Activated naive CD4-positive, alpha-beta T cell treated with anti-CD3 and anti-CD28 coated beads, Interleukin-2, amount 50 U/mL, for 16 hours (primary cell): ENCODE results near the gene CENPT.
"Not testable (repeated sequence)": the region's sequence is repeated elsewhere in the genome, so short reads cannot be mapped to it uniquely, and the experiment has no call there.

ENCODE experiments used
- DNase-seq: peaks from one replicate; pipeline ENCODE4 v3.0.0-alpha.2; 2020

Gene CENPT

DNA sequence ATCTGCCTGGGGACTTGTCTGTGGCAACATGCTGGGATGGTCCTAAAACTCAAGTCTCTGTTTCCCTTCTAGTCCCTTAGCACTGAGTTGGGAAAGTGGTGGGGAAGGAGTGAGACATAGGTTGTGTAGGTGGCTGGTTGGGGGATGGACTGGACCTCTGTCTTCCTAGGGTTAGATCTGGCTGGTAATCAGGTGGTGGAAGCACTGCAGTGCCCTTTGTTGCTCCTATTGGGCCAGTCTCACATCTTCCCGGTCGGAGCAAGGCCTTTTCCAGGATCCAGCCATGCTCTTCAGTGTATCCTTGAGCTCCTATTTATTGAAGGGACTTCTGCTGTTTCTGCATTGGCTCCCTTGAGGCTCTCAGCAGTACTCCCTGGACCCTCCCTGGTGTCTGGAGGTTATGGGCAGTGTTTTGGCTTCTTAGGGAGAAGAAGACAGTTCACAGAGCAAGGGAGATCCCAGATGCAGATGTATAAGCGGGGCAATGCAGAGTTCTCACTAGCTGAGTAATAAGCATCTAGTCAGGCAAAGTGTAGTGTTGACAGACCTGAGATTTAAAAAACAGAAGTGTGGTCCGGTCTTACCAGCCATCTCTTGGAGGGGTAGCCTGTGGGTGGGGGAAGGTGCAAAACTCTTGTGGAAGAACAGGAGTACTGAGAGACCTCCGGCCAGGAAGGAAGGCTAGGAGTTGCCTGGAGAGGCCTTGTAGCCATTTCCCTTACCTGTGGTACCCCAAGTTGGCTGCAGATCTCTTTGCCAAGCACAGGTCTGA lies 2.0 kb downstream of the CENPT start:
- no peak for DNase-seq

DNA sequence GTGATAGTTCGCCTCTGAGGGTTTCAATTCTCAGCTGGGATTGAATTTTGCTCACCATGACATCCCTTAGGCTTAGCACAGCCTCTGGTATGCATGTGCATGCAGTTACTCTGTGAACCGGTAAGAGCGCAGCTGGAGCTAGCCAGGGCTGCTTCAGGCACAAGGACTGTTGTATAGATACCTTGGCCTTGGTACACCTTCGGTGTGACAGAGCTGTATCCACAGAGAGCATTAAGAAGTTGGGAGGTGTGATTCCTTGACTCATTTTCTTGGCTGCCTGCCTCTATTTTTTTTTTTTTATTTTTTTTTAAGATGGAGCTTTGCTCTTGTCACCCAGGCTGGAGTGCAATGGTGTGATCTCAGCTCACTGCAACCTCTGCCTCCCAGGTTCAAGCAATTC lies 3.0 kb downstream of the CENPT start:
- DNase-seq = no peak

DNA sequence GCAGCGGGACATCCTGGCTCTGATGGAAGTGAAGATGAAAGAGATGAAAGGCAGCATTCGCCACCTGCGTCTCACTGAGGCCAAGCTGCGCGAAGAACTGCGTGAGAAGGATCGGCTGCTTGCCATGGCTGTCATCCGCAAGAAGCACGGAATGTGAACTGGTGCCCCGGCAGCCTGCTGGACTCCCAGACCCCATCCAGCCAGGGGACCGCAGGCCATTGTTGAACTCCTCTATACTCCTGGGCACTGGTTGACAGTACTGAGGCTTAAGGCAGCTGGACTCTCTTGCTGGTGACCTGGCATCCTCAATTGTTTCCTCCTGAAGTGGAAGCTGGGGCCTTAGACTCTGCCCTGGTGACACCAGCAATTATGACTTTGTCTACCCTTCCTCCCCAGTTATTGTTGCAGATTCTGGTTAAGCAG lies 4.1 kb downstream of the CENPT start:
- no peak for DNase-seq

DNA sequence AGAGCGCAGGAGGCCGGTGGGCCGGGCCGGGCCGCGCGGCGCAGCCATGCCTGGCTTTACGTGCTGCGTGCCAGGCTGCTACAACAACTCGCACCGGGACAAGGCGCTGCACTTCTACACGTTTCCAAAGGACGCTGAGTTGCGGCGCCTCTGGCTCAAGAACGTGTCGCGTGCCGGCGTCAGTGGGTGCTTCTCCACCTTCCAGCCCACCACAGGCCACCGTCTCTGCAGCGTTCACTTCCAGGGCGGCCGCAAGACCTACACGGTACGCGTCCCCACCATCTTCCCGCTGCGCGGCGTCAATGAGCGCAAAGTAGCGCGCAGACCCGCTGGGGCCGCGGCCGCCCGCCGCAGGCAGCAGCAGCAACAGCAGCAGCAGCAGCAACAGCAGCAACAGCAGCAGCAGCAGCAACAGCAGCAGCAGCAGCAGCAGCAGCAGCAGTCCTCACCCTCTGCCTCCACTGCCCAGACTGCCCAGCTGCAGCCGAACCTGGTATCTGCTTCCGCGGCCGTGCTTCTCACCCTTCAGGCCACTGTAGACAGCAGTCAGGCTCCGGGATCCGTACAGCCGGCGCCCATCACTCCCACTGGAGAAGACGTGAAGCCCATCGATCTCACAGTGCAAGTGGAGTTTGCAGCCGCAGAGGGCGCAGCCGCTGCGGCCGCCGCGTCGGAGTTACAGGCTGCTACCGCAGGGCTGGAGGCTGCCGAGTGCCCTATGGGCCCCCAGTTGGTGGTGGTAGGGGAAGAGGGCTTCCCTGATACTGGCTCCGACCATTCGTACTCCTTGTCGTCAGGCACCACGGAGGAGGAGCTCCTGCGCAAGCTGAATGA lies 4.8 kb downstream of the CENPT start:
- peak; percentile 67 for DNase-seq

DNA sequence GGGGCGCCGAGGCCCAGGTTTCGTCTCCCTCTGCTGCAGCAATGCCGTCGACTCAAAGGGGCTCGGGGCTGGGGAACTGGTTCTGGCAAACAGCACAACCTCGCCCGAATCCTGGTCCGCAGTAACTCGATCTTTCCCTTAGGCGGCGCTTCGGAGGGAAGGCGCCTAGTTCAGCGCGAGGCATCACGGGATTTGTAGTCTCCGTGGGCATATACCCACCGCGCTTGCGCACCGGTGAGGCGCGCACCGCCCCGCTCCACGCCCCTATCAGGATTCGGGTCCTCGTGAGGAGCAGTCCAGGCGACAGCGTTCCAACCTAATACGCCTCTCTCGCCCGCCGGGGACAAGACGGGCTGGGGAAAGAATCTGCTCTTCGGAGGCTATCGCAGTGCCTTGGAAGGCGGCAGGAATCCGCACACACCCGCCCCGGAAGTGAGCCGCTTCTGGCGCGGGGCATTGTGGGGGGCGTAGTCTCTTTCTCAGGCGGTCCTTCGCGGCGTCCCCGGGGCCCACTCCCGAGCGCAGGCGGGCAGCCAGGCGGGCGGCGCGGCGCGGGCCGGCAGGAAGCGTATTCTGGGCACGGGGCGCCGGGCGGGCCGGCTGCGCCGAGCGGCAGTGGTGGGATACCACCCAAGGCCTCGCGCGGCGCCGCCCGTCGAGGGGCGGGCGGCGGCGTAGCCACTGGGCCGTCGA lies 5.5 kb downstream of the CENPT start, which contains the start of gene THAP11:
Gene THAP11, plus strand, starts transcription at position 505 of the 693 bp plus-strand sequence. CDS start 235 bp downstream, outside the sequence.
- DNase-seq = peak; percentile 94

DNA sequence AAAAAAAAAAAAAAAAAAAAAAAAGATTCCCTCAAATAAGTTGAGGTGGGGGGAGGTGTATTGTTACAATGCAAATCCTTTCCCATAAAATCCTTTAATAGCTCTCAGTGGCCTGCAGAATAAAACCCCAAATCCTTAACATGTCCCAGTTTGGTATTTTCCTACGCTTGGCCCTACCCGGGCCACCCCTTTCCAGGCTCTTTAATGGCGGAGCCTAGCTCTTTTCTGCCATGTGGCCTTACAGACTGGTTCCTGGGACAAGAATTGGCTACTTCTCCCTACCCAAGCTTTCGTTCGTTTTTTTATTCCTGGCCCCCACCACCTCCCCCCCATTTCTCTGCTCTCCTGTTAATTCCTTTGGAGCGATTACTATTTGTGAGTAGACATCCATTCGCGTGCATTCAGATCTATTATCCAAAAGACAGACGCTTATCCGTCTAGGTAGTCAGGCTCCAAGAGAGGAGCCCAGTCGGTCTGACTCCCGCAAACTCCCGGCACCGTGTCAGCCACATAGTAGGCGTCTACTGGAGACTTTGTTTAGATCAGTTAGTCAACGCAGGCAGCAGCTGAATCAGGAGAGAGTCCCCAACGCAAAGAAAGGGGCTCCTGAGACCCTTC lies 6.2 kb downstream of the CENPT start:
- no peak for DNase-seq

DNA sequence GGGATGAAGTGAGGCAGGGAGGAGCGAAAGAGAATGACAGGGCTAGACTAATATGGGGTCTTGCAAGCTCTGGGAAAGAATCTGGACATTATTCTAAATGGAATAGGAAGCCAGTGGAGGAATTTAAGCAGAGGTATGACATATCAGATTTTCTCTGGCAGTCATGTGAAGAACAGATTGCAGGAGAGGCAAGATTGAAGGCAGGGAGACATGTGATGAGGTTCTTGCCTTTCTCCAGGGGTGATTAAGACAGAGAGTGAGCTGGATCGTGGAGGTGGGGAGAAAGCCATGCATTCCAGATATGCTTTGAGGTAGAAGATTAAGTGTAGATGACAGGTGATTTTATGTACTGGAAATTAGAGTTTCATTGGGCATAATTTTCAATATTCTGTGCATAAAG lies 9.7 kb downstream of the CENPT start:
- DNase-seq = no peak

DNA sequence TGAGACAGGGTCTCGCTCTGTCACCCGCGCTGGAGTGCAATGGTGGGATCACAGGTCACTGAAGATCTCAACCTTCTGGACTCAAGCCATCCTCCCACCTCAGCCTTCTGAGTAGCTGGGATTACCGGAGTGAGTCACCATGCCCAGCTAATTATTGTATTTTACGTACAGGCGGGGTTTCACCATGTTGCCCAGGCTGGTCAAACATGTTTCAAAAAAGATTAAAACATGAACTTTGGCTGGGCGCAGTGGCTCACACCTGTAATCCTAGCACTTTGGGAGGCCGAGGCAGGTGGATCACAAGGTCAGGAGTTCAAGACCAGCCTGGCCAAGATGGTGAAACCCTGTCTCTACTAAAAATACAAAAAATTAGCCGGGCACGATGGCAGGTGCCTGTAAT lies 10.3 kb downstream of the CENPT start:
- not testable (repeated sequence) for DNase-seq

DNA sequence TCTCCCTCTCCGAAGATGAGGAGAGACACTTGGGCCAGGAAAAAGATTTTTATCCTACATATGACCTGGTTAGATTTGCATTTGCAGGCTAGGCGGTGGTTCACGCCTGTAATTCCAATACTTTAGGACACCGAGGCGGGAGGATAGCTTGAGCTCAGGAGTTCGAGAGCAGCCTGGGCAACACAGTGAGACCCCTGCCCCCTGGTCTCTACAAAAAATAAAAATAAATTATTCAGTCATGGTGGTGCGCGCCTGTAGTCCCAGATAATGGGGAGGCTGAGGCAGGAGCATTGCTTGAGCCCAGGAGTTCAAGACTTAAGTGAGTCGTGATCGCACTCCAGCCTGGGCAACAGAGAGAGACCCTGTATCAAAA lies 13.3 kb downstream of the CENPT start:
- no peak for DNase-seq

DNA sequence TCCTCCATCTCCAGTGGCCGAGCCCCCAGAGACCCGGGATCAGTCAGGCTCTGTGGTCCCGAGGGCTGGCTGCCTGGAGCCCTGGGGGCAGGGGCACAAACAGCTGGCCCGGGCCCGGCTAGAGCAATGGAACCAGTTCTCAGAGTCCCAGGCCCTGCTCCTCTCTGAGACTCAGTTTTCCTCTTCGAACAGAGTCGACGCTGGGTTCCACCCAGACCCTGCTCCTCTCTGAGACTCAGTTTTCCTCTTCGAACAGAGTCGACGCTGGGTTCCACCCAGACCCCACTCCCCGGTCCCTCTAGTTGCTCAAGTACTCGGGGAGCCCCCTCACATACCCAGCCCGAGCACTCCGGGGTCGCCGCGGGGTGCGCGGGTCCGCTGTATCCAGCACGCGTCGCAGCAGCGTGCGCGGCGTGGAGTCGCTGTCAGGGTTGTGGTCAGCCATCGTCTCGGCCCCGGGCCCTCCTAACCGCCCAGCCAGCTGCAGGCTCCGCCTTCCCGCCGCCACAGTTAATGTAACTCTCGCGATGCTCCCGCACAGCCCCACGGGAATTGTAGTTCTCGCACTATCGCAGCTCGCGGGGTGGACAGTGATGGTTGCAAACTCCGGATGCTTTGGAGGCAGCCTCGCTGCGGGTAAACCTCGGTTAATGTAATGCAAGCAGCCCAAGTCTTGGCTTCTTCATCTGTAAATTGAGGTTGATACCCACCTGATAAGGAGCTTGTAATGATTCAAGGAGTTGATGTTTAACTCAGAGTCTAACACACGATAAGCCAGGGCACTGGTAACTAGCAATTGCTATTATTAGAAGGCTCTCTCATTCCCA lies 13.9 kb downstream of the CENPT start:
- DNase-seq = peak; percentile 92

DNA sequence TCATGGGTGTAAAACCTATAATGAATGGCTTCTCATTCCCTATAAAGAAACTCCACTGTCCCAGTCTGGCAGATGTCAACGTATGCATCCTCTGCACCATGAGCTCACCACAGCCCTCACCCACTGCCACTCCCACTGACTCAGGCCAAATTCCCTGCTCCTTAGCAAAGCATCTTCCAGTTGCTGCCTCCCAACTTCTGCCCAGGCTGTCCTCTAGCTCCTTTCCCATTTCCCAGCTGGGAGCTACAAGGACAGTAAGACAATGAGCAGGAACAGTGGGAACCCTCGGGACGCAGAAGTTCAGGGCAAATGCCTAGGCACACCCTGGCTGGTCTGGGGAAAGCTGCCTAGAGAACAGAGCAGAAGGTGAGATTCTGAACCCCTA lies 14.5 kb downstream of the CENPT start:
- no peak for DNase-seq

DNA sequence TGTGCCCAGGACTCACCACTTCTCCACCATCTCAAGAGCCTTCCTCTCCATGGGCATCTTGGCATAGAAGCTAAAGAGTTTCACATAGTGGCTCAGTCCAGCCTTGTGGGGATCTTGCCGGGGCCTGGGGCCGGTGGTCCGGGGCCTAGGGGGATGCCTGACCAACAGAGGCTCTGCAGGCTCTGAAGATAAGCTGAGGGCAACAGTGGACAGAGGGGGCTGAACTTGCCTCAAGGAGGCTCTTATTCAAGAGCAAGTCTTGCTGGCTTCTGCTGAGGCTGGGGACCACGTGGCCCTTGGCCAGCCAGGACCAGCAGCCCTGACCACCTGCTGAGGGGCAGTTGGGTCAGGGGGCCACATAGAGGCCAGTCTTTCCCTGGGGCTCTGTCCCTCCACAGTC lies 18.8 kb downstream of the CENPT start:
- DNase-seq = no peak

DNA sequence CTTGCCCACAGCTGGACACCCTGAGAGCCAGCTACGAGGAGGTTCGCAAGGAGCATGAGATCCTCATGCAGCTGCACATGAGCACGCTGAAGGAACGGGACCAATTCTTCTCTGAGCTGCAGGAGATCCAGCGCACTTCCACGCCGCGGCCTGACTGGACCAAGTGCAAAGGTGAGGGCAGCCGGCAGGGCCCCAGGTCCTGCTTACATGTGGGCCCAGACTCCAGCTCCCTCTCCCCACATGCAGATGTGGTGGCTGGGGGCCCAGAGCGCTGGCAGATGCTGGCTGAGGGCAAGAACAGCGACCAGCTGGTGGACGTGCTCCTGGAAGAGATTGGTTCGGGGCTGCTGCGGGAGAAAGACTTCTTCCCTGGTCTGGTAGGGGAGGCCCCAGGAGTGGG lies 21.6 kb downstream of the CENPT start:
- DNase-seq = no peak

DNA sequence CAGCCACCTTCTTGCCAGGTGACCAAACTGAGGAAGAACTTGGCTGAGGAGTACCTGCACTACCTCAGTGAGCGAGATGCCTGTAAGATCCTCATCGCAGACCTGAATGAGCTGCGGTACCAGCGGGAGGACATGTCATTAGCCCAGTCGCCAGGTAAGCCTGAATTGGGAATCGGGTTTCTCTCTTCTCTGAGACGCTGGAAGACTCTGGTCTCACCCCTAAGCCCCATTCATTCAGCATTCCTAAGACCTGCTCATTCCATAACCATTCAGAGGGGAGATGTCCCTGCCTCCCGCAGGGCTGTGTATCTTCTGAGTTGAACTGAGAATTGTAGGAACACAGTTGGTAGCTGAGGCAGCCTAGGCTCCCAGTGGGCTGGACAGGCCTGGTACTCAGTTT lies 22.4 kb downstream of the CENPT start:
- no peak for DNase-seq

DNA sequence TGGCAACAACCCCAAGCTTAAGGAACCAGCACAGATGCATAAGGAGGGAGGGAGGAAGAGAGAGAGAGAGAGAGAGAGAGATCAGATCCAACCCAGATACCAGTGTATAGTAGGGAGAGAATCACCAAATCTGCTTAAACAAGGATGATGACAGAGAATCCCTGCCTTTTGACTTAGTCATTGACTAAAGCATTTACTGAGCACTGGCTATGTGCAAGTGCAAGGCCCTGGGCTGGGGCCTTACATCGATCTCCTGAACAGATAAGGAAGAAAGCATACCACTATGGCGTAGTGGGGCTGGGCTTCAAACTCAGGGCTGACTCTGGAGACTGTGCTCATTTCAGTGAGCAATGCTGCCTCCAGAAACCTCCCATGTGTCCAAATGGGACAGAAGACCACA lies 25.0 kb downstream of the CENPT start:
- DNase-seq = no peak

DNA sequence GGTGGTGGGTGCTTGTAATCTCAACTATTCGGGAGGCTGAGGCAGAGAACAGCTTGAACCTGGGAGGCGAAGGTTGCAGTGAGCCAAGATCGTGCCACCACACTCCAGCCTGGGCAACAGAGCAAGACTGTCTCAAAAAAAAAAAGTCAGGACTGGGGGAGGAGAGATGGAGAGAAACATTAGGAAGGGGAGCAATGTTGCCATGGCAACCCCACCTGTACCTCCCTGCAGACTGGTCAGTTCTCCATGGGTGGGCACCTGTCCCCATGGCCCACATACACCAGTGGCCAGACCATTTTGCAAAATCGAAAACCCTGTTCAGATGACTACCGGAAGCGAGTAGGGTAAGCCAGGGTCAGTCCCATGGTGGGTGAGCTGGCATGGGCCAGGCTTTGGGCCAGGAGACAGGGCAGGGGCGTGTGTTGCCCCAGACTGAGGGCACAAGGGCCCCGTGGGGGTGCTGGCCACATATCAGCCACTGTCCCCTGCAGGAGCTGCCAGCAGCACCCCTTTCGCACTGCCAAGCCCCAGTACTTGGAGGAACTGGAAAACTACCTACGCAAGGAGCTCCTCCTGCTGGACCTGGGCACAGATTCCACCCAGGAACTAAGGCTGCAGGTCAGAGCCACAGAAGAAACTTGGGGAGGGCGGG lies 26.8 kb downstream of the CENPT start:
- no peak for DNase-seq

DNA sequence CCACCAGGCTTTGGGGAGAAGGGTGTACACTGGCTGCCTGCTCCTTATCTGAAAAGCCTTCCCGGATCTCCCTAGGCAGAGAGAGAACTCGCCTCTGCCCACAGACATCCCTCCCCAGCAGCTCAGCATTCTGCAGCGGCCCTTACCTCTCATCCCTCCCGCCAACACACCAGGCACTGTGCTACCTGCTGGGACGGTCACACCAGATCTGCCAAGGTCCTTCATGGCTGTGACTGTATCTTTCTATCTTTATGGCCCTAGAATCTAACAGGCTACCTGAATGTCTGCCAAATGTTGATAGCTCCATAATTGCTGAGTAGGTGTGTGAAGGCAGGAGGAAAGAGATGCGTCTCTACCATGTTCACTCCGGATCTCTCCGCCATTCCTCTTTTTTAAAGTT lies 32.9 kb downstream of the CENPT start:
- DNase-seq = no peak

DNA sequence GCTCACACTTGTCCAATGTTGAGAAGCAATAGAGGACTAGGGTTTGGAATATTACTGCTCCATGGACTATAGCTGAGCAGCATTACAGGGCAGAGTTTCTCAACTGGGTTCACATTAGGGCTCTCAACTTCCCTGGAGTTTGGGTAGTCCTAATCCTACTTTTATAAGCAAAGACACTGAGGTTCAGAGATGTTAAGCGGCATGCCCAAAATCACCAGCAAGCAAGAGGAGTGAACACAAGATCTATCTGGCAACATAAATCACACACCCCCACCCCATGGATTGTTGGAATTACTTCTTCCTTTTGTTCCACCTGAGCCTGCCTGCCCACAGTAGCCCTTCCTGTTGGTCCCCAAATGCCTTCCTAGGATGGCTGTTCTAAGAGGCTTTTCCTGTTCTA lies 35.6 kb downstream of the CENPT start:
- DNase-seq = no peak

DNA sequence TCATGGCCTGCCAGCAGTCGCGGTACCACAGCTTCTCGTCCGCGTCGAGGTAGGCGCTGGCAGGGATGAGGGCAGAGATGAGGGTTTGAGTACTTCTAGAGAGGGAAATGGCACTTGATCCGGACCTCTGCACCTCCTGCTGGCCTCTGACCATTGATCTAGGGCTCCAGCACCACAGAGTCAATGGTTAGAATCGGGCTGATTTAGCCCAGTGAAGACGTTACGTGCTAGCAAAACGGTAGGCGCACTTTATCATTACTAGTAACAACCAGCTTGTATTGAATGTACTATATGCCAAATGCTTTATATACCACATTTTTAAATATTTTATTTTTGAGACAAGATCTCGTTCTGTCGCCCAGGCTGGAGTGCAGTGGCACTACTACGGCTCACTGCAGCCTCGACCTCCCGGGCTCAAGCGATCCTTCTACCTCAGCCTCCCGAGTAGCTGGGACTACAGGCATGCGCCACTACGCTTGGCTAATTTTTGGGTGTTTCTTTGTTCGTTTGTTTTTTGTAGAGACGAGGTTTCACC lies 40.3 kb downstream of the CENPT start:
- no peak for DNase-seq

DNA sequence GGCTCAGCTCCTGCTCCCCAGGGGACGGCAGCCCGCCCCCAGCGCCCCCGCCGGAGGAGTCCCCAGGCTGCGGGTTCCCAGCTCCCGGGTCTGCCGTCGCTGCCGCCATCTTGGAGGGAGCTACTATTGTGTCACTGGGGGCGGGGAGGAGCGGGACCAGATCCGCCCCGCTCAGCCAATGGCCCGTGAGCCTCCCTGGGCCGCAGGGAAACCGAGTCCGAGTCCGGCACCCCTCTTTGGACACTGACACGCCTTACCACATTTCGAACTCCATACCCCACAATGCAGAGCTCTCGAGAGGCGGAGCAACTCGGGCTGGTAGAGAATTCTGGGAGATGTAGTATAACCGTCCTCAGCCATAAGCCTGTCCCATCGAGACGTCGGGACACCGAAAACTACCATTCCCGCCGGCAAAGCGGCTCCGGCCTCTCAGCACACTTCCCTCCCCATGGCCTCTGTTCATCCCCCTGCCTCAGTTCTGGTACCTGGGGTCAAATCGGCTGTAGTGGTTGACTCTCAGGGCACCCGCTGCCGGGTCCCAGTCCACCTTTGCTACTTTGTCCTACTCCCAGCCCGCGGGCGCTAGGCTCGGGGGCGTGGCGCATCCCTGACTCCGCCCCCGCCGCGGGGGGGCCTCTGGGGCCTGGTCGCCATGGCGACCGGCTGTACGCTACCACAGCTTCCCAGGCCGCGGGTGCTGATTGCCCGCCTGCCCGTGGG lies 40.9 kb downstream of the CENPT start, which contains the start of the genes RANBP10 and TSNAXIP1:
Gene RANBP10, minus strand, starts transcription at position 133 of the 720 bp plus-strand sequence. Its CDS starts 24 bp downstream, at position 109.
Gene TSNAXIP1, plus strand, starts transcription at position 462 of the 720 bp plus-strand sequence. CDS start 261 bp downstream, outside the sequence.
- peak; percentile 96 for DNase-seq
